ENCODE data around the gene PHF19.

GRCh38 chr9:120904061-120904977, 27.3 kb upstream of the PHF19 start:
- no peak for TF ChIP-seq CTCF (IDR thresholded peaks at IDR 0.05)
- no peak for TF ChIP-seq REST (IDR thresholded peaks at IDR 0.05; ENCODE audit: low read depth, low read length)
- no peak for TF ChIP-seq TAF1 (IDR thresholded peaks at IDR 0.05; ENCODE audit: borderline replicate concordance, low read depth, low read length)
- no peak for TF ChIP-seq MXI1 (IDR thresholded peaks at IDR 0.05; ENCODE audit: low read depth, low read length)
- no peak for TF ChIP-seq JUND (IDR thresholded peaks at IDR 0.05)
- TF ChIP-seq MAX (IDR thresholded peaks at IDR 0.05; ENCODE audit: low read depth), result no peak
- no peak for TF ChIP-seq NFIC (IDR thresholded peaks at IDR 0.05; ENCODE audit: borderline replicate concordance)
- TF ChIP-seq POLR2AphosphoS5 (IDR thresholded peaks at IDR 0.05; ENCODE audit: low read depth, low read length), result no peak
- TF ChIP-seq EP300 (IDR thresholded peaks at IDR 0.05; ENCODE audit: borderline replicate concordance in 1 of 2, low read depth in 1 of 2, low read length in 1 of 2), result no peak
- TF ChIP-seq ZBTB33 (IDR thresholded peaks at IDR 0.05; ENCODE audit: borderline replicate concordance, low read depth), result no peak
- TF ChIP-seq RFX5 (IDR thresholded peaks at IDR 0.05; ENCODE audit: low read length), result no peak
- no peak for TF ChIP-seq ELF1 (IDR thresholded peaks at IDR 0.05)
